T-helper 22 cell (primary cell): ENCODE results near the gene TPX2.
"Not testable (repeated sequence)": the region's sequence is repeated elsewhere in the genome, so short reads cannot be mapped to it uniquely, and the experiment has no call there.

Experiments used
- DNase-seq: peaks from one replicate; pipeline ENCODE4 v3.0.0-alpha.2; 2020; ENCODE audit warnings: low read depth

Gene TPX2

GRCh38 chr20:31720486-31721407 is 18.3 kb upstream of the TPX2 start:
- DNase-seq, result no peak

GRCh38 chr20:31721408-31722256 is 17.5 kb upstream of the TPX2 start:
- DNase-seq, result no peak

GRCh38 chr20:31722257-31723068 is 16.6 kb upstream of the TPX2 start, which contains the start of gene BCL2L1:
Gene BCL2L1 (minus strand): TSS chr20:31722868. CDS start chr20:31722218, 650 bp downstream.
- peak; percentile 50 for DNase-seq

- DNase-seq, result no peak
These were observed 16.1 kb upstream of the TPX2 start for GRCh38 chr20:31723069-31723318.

GRCh38 chr20:31723319-31724078 is 15.6 kb upstream of the TPX2 start:
- DNase-seq, result peak; percentile 97

- DNase-seq, result no peak
These were observed 7.8 kb upstream of the TPX2 start for GRCh38 chr20:31731321-31731717.

GRCh38 chr20:31739550-31739977 is 474 bp downstream of the TPX2 start:
- no peak for DNase-seq

- DNase-seq, result no peak
These were observed 1.1 kb downstream of the TPX2 start for GRCh38 chr20:31740208-31740607.

- DNase-seq, result no peak
These were observed 1.7 kb downstream of the TPX2 start for GRCh38 chr20:31740656-31741323.

- DNase-seq, result no peak
These were observed 7.2 kb downstream of the TPX2 start for GRCh38 chr20:31746068-31746878.

GRCh38 chr20:31747028-31747427 is 7.9 kb downstream of the TPX2 start:
- DNase-seq, result not testable (repeated sequence)

- DNase-seq, result no peak
These were observed 8.6 kb downstream of the TPX2 start for GRCh38 chr20:31747640-31748039.

GRCh38 chr20:31749223-31749622 is 10.1 kb downstream of the TPX2 start:
- DNase-seq, result no peak

- DNase-seq, result no peak
These were observed 12.0 kb downstream of the TPX2 start for GRCh38 chr20:31751126-31751525.

- no peak for DNase-seq
These were observed 18.2 kb downstream of the TPX2 start for GRCh38 chr20:31757254-31757653.

GRCh38 chr20:31758521-31758920 is 19.4 kb downstream of the TPX2 start:
- DNase-seq, result no peak

GRCh38 chr20:31758991-31759390 is 19.9 kb downstream of the TPX2 start:
- DNase-seq, result no peak

GRCh38 chr20:31759836-31760518 is 20.9 kb downstream of the TPX2 start:
- no peak for DNase-seq

- DNase-seq, result no peak
These were observed 21.6 kb downstream of the TPX2 start for GRCh38 chr20:31760519-31761240.
